Vagina (tissue), 2 donors: ENCODE results near the gene ADCY5.

Source experiments
- CTCF ChIP-seq, 3 experiments: fragments of 450-650 bp in 2 of 3; fragments of 200-600 bp in 1 of 3; sonication (generic) in 1 of 3; IDR thresholded peaks; one replicate each; pipeline ENCODE4 v1.5.1; 2017 to 2019; ENCODE audit warnings: antibody characterized with exemption in 3 of 3, mild to moderate bottlenecking in 2 of 3, moderate library complexity in 2 of 3
- POLR2AphosphoS5 ChIP-seq, 2 donors: sonication (generic); formaldehyde crosslinking; IDR thresholded peaks; one replicate each; pipeline ENCODE4 v1.9.0; 2017; ENCODE audit warnings: antibody characterized with exemption in 2 of 2, mild to moderate bottlenecking in 2 of 2, low read depth in 1 of 2; ENCODE audit not compliant: insufficient read depth in 1 of 2

GRCh38 chr3:123445702-123446101 is 3.2 kb downstream of the ADCY5 start:
- TF ChIP-seq POLR2AphosphoS5 (IDR thresholded peaks at IDR 0.05; ENCODE audit: insufficient read depth in 1 of 2, low read depth in 1 of 2) (no peak), CTCF (IDR thresholded peaks at IDR 0.05) (no peak)
